OCI-LY1 (cell line): ENCODE data around the gene CRYAB.

Experiments
- EZH2 ChIP-seq: fragments of 200-600 bp; sonication (generic), shearing (Covaris generic); IDR thresholded peaks from 2 replicates; pipeline ENCODE4 v1.8.0; 2017; ENCODE audit warnings: borderline replicate concordance, mixed run types, mild to moderate bottlenecking, antibody characterized with exemption, low read length, moderate library complexity, mixed read lengths
- TF ChIP-seq, protein P1 (sequence below): fragments of 200-600 bp; sonication (generic), shearing (Covaris generic); IDR thresholded peaks from 2 replicates; pipeline ENCODE4 v1.5.1; 2017; ENCODE audit warnings: mild to moderate bottlenecking, antibody characterized with exemption, low read length, moderate library complexity, mixed read lengths

DNA sequence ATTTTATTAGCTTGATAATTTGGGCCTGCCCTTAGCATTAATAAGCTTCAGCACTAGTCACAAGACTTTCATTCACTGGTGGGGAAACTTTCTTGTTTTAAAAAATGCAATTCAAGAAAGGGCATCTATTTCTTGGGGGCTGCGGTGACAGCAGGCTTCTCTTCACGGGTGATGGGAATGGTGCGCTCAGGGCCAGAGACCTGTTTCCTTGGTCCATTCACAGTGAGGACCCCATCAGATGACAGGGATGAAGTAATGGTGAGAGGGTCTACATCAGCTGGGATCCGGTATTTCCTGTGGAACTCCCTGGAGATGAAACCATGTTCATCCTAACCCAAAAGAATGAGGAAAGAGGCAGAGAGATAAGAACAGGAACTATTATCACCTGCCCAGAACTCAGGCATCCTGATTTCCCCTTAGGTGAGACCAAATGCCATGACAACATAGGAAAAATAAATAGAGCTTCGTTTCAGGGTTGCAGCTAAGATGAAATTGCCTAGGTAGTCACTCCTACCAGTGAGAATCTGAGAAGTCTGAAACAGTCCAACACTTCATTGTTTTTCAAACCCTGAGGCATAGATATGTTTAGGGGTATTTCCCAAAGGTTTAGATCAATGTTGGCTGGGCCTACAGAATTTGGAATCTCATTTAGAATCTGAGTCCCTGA, 2.8 kb downstream of the CRYAB start:
- TF ChIP-seq EZH2, result no peak
- TF ChIP-seq, protein P1, sequence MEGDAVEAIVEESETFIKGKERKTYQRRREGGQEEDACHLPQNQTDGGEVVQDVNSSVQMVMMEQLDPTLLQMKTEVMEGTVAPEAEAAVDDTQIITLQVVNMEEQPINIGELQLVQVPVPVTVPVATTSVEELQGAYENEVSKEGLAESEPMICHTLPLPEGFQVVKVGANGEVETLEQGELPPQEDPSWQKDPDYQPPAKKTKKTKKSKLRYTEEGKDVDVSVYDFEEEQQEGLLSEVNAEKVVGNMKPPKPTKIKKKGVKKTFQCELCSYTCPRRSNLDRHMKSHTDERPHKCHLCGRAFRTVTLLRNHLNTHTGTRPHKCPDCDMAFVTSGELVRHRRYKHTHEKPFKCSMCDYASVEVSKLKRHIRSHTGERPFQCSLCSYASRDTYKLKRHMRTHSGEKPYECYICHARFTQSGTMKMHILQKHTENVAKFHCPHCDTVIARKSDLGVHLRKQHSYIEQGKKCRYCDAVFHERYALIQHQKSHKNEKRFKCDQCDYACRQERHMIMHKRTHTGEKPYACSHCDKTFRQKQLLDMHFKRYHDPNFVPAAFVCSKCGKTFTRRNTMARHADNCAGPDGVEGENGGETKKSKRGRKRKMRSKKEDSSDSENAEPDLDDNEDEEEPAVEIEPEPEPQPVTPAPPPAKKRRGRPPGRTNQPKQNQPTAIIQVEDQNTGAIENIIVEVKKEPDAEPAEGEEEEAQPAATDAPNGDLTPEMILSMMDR, result no peak
